Tibial nerve (tissue), 4 donors: ENCODE results near the gene TANK. TPM values are rescaled to one million over a fixed set of nuclear protein-coding genes. Genes with fewer than 3 reads are reported as not detected.

Source experiments
- DNase-seq, 2 donors: peaks; one replicate each; pipeline ENCODE4 v3.0.0-alpha.2; 2019; ENCODE audit warnings: low spot score in 2 of 2
- H3K27ac ChIP-seq, 4 donors: fragments of 200-600 bp; sonication (generic) in 3 of 4; one replicate each; pipeline ENCODE4 v1.5.1; 2017 to 2019; ENCODE audit warnings: mild to moderate bottlenecking in 1 of 4
- H3K27me3 ChIP-seq, 2 donors: fragments of 200-600 bp; sonication (generic) in 1 of 2; one replicate each; pipeline versions ENCODE4 v1.5.1 to v1.6.0; 2017 to 2019
- H3K36me3 ChIP-seq, 3 donors: fragments of 200-600 bp; sonication (generic); one replicate each; pipeline ENCODE4 v1.5.1; 2018 to 2019
- H3K4me1 ChIP-seq, 4 donors: fragments of 200-600 bp; sonication (generic) in 3 of 4; one replicate each; pipeline ENCODE4 v1.5.1; 2017 to 2019
- H3K4me3 ChIP-seq, 4 donors: fragments of 200-600 bp; sonication (generic) in 3 of 4; one replicate each; pipeline ENCODE4 v1.5.1; 2017 to 2019; ENCODE audit warnings: mild to moderate bottlenecking in 1 of 4, moderate library complexity in 1 of 4
- H3K9me3 ChIP-seq, 4 donors: fragments of 200-600 bp; sonication (generic) in 3 of 4; one replicate each; pipeline ENCODE4 v1.5.1; 2017 to 2019
- EP300 ChIP-seq, 2 donors: sonication (generic); formaldehyde crosslinking; IDR thresholded peaks; one replicate each; pipeline ENCODE4 v1.6.1; 2017; ENCODE audit warnings: antibody characterized with exemption in 2 of 2, mild to moderate bottlenecking in 1 of 2
- POLR2A ChIP-seq, 2 donors: fragments of 450-650 bp; IDR thresholded peaks; one replicate each; pipeline ENCODE4 v1.6.1; 2017; ENCODE audit warnings: antibody characterized with exemption in 2 of 2, mild to moderate bottlenecking in 2 of 2, moderate library complexity in 2 of 2
- WGBS, 2 donors: methylation state at CpG; one replicate each; pipeline ENCODE4 v1.1.5; 2018; 5-methylcytosine and 5-hydroxymethylcytosine counted together
- total RNA-seq, 4 donors: library from RNA; depleted of rRNA; stranded (reverse); fragments of >200 nt; gene quantifications; one replicate each; pipeline ENCODE4 v1.1.0, GENCODE V29; 2016
- TF ChIP-seq, protein P1 (sequence below), 5 experiments: fragments of 200-600 bp in 3 of 5; fragments of 450-650 bp in 2 of 5; sonication (generic) in 3 of 5; IDR thresholded peaks; one replicate each; pipeline ENCODE4 v1.5.1; 2016 to 2019; ENCODE audit warnings: antibody characterized with exemption in 5 of 5, mild to moderate bottlenecking in 3 of 5, moderate library complexity in 2 of 5

TANK gene
- total RNA-seq, 4 donors from 2014 or later: 54.4 to 83.5 (median 75.1) TPM

DNA sequence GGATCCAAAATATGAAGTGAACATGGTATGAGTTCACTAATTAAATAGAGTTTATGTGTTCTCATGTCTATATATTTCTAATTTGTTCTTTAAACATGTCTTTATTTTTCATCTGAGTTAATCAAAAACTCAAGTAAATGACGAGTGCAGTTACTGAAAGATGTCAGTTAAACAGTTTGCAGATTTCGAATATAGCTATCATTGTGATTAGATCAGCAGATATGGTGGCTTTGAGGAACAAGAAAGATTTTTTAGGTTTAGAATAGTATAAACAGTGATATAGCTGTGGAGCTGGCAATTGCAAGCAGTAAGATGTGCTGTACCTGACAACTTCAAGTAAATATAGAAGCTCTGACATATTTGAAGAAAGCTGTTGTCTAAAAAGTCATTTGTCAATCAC, 49.7 kb downstream of the TANK start:
- DNase-seq: no peak
- Histone ChIP-seq H3K4me3 (no peak overlapping the region), H3K9me3 (no peaks in the 10 kb centered on the region), H3K4me1 (peaks cover 0 to 6% (median 0%) of the 10 kb centered on the region in 4 donors), H3K27me3 (no peaks in the 10 kb centered on the region), H3K27ac (no peak overlapping the region), H3K36me3 (peaks cover 0 to 56% (median 0%) of the 10 kb centered on the region in 3 donors)
- TF ChIP-seq POLR2A (IDR thresholded peaks at IDR 0.05) (no peak), EP300 (IDR thresholded peaks at IDR 0.05) (no peak)
- TF ChIP-seq, protein P1, sequence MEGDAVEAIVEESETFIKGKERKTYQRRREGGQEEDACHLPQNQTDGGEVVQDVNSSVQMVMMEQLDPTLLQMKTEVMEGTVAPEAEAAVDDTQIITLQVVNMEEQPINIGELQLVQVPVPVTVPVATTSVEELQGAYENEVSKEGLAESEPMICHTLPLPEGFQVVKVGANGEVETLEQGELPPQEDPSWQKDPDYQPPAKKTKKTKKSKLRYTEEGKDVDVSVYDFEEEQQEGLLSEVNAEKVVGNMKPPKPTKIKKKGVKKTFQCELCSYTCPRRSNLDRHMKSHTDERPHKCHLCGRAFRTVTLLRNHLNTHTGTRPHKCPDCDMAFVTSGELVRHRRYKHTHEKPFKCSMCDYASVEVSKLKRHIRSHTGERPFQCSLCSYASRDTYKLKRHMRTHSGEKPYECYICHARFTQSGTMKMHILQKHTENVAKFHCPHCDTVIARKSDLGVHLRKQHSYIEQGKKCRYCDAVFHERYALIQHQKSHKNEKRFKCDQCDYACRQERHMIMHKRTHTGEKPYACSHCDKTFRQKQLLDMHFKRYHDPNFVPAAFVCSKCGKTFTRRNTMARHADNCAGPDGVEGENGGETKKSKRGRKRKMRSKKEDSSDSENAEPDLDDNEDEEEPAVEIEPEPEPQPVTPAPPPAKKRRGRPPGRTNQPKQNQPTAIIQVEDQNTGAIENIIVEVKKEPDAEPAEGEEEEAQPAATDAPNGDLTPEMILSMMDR (IDR thresholded peaks at IDR 0.05): no peak
- WGBS, 2 donors: 93 to 94% methylated on average over 2 of the region's 2 CpGs

DNA sequence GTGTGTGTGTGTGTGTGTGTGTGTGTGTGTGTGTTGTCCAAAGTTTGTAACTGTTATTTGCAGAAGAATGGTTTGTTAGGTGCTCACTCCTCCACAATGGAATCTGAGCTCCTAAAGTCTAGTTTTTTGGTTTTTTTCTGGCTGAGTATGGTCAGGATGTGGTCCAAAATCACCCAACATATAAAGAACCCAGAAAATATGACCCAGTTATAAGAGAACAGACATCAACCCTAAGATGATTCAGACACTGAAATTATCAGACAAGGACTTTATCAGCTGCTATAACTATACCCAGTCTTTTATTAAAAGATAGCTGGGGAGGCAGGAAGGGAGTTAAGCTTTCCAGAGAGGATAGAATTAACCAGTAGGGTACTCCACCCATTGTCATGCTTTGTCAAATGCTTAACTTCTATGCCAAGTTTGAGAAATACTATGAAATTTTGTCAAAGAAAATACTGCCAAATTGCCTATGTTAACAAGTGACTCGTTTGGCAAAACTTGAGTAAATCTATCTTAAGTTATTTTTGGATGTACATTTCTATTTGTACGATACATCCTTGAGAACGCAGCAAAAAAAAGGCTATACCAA, 57.5 kb downstream of the TANK start:
- no peak for TF ChIP-seq EP300 (IDR thresholded peaks at IDR 0.05)
- Histone ChIP-seq H3K36me3 (peaks cover 0 to 46% (median 0%) of the 10 kb centered on the region in 3 donors), H3K4me1 (no peaks in the 10 kb centered on the region), H3K9me3 (no peaks in the 10 kb centered on the region), H3K27ac (no peak overlapping the region), H3K27me3 (no peaks in the 10 kb centered on the region), H3K4me3 (no peak overlapping the region)
- DNase-seq: no peak
- WGBS, 2 donors: 83 to 90% methylated on average over 3 of the region's 3 CpGs

- Histone ChIP-seq H3K4me3 (no peak overlapping the region), H3K9me3 (no peaks in the 10 kb centered on the region), H3K27me3 (no peaks in the 10 kb centered on the region), H3K4me1 (no peaks in the 10 kb centered on the region), H3K36me3 (peaks cover 0 to 35% (median 0%) of the 10 kb centered on the region in 3 donors), H3K27ac (no peak overlapping the region)
- DNase-seq: no peak
- 98 to 100% methylated on average over 1 of the region's 1 CpG for WGBS, 2 donors
- no peak for TF ChIP-seq EP300 (IDR thresholded peaks at IDR 0.05)
- no peak for TF ChIP-seq POLR2A (IDR thresholded peaks at IDR 0.05)
- TF ChIP-seq, protein P1 (IDR thresholded peaks at IDR 0.05): no peak
Observed at GRCh38 chr2:161219211-161219610, 59.0 kb downstream of the TANK start.

DNA sequence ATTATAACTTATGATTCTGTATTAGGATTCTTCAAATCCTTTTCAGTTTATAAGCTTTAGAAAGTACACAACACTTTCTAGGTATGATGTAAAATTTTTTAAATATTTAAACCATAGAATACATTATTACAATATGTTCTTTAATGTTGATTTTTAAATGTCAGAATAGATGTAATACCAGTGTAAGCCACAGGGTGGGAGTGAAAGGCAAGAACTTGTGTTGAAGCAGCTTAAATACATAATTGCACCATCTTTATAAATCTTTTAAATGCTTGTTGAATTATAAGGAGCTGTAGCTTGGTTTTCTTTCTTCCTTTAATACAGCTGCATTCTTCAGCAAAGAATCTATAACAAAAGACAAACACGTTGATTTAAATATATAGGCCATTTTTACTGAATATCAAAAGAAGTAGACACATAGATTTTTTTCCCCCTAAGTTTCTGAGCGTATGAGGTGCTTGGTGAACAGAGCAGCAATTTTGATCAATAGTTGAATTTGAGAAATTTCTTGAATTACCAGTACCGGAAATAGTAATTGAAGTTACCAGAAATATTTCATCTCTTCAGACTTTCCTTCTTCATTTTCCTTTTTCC, 63.0 kb downstream of the TANK start:
- no peaks in the 10 kb centered on the region for H3K27me3 ChIP-seq

GRCh38 chr2:161228511-161229240, 68.4 kb downstream of the TANK start:
- H3K27me3 ChIP-seq: no peaks in the 10 kb centered on the region
- 88 to 94% methylated on average over 6 of the region's 6 CpGs for WGBS, 2 donors
- no peak for DNase-seq
- no peaks in the 10 kb centered on the region for H3K4me1 ChIP-seq
- H3K36me3 ChIP-seq: peaks cover 0 to 62% (median 0%) of the 10 kb centered on the region in 3 donors
- no peak overlapping the region for H3K27ac ChIP-seq
- TF ChIP-seq EP300 (IDR thresholded peaks at IDR 0.05): no peak
- no peak for TF ChIP-seq POLR2A (IDR thresholded peaks at IDR 0.05)
- TF ChIP-seq, protein P1 (IDR thresholded peaks at IDR 0.05): no peak
- no peaks in the 10 kb centered on the region for H3K9me3 ChIP-seq
- H3K4me3 ChIP-seq: no peak overlapping the region

More for the DNA sequence above, 63.0 kb downstream of the TANK start:
- H3K36me3 ChIP-seq: peaks cover 0 to 43% (median 0%) of the 10 kb centered on the region in 3 donors
- no peaks in the 10 kb centered on the region for H3K9me3 ChIP-seq
- no peak overlapping the region for H3K27ac ChIP-seq
- DNase-seq: peak in 1 of 2 donors; percentile 31
- H3K4me1 ChIP-seq: no peaks in the 10 kb centered on the region
- H3K4me3 ChIP-seq: no peak overlapping the region
- WGBS, 2 donors: 70 to 72% methylated on average over 3 of the region's 3 CpGs
- TF ChIP-seq, protein P1 (IDR thresholded peaks at IDR 0.05): peak; percentile 52 to 71 (median 66)
- TF ChIP-seq POLR2A (IDR thresholded peaks at IDR 0.05) (no peak), EP300 (IDR thresholded peaks at IDR 0.05) (no peak)
